Left lung (tissue), 10 donors: ENCODE results near the gene PTK7. TPM values are rescaled to one million over a fixed set of nuclear protein-coding genes. Genes with fewer than 3 reads are reported as not detected.
A peak's percentile ranks its signal among the peaks of the same experiment; 100 is the strongest.

Experiments
- ATAC-seq: fragments of 200-7000 bp; cut with Tn5 transposase; one replicate; pipeline ENCODE4 v1.9.1; 2020; ENCODE audit warnings: moderate library complexity
- DNase-seq, 4 donors: peaks; one replicate each; pipeline ENCODE4 v3.0.0-alpha.2; 2013 to 2020
- H3K27ac ChIP-seq, 2 donors: fragments of 200-600 bp; sonication (generic) in 1 of 2; one replicate each; pipeline versions ENCODE4 v1.5.0 to v1.8.0; 2020 to 2021
- H3K27me3 ChIP-seq, 2 donors: fragments of 200-600 bp; sonication (generic) in 1 of 2; one replicate each; pipeline versions ENCODE4 v1.5.0 to v1.8.0; 2020 to 2021
- H3K36me3 ChIP-seq, 2 donors: fragments of 200-600 bp; sonication (generic) in 1 of 2; one replicate each; pipeline versions ENCODE4 v1.5.0 to v1.8.0; 2020 to 2021
- H3K4me1 ChIP-seq, 2 donors: fragments of 200-600 bp; one replicate each; pipeline ENCODE4 v1.8.0; 2021
- H3K4me3 ChIP-seq, 2 donors: fragments of 200-600 bp; sonication (generic) in 1 of 2; one replicate each; pipeline versions ENCODE4 v1.5.0 to v1.8.0; 2020 to 2021; ENCODE audit warnings: mild to moderate bottlenecking in 1 of 2
- H3K9me3 ChIP-seq, 2 donors: fragments of 200-600 bp; sonication (generic) in 1 of 2; one replicate each; pipeline versions ENCODE4 v1.5.0 to v1.8.0; 2020 to 2021
- CTCF ChIP-seq, 2 donors: fragments of 200-600 bp; sonication (generic) in 1 of 2; IDR thresholded peaks; one replicate each; pipeline versions ENCODE4 v1.5.0 to v1.8.0; 2021; ENCODE audit warnings: antibody characterized with exemption in 2 of 2
- intact Hi-C, 2 donors: fragments of 100-400 bp; cut with DNase I; formaldehyde crosslinking; loops; one replicate each; pipeline versions ENCODE4 v1.11.2 to v1.14.2; 2022
- polyA plus RNA-seq, 6 donors: library from polyadenylated mRNA; unstranded; fragments of 120-200 nt; gene quantifications; one replicate each; pipeline ENCODE4 v1.2.1, GENCODE V29; 2013; ENCODE audit not compliant: insufficient read length in 6 of 6
- total RNA-seq, 2 donors: library from RNA; stranded (reverse); fragmentation: NEBNext Ultra II Directional; extraction: Animal tissue kit (Norgen Biotek cat#: 25700); gene quantifications; one replicate each; pipeline ENCODE4 v1.2.1, GENCODE V29; 2021
- donor health status: DM: no; HTN: yes; CAD: no.
- donor health status: DM: no; HTN: no; CAD: no.

PTK7 gene
- total and polyA plus RNA-seq, 8 donors, result 89.2 to 312 (median 284) TPM

DNA sequence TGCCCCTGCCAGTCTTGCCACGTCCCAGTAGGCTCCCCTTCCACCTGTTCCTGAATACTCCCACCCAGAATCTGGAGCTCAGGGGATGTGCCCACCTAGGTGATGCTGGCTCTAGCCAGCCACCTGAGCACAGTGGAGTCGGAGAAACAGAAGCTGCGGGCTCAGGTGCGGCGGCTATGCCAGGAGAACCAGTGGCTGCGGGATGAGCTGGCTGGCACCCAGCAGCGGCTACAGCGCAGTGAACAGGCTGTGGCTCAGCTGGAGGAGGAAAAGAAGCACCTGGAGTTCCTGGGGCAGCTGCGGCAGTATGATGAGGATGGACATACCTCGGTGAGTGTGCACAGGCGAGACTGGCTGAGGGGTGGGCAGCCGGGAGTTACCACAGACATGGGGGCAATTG is 13.3 kb upstream of the PTK7 start:
- Histone ChIP-seq H3K27me3 (no peaks in the 10 kb centered on the region), H3K9me3 (no peaks in the 10 kb centered on the region), H3K4me3 (no peak overlapping the region), H3K27ac (no peak overlapping the region), H3K4me1 (peaks cover 15 to 26% of the 10 kb centered on the region in 2 donors), H3K36me3 (peaks cover 0 to 28% of the 10 kb centered on the region in 2 donors)
- ATAC-seq (no peak), DNase-seq (no peak)
- no peak for TF ChIP-seq CTCF (IDR thresholded peaks at IDR 0.05)
- intact Hi-C loops, result no loop called here

- intact Hi-C loops, result loop anchor here in 1 of 2 donors (10.0 kb wide), 1 partner anchor 55 kb away; no protein-coding TSS in a partner anchor
- DNase-seq (peak in 1 of 4 donors; percentile 79), ATAC-seq (peak; percentile 76)
- peak; percentile 17 to 36 for TF ChIP-seq CTCF (IDR thresholded peaks at IDR 0.05)
- Histone ChIP-seq H3K4me3 (no peak overlapping the region), H3K27ac (no peak overlapping the region), H3K36me3 (peaks cover 0 to 29% of the 10 kb centered on the region in 2 donors), H3K27me3 (no peaks in the 10 kb centered on the region), H3K4me1 (peaks cover 0 to 4% of the 10 kb centered on the region in 2 donors), H3K9me3 (no peaks in the 10 kb centered on the region)
These were observed 6.0 kb upstream of the PTK7 start for GRCh38 chr6:43070028-43070632.

- no peak for TF ChIP-seq CTCF (IDR thresholded peaks at IDR 0.05)
- intact Hi-C loops, result loop anchor here in 1 of 2 donors (10.0 kb wide), 1 partner anchor 50 kb away; no protein-coding TSS in a partner anchor
- DNase-seq (peak in 2 of 4 donors; percentile 94 to 96), ATAC-seq (peak; percentile 37)
- H3K4me1 ChIP-seq, result peaks cover 4 to 19% of the 10 kb centered on the region in 2 donors
- H3K27ac ChIP-seq, result peak overlapping the region in 1 of 2 donors; percentile 13
- H3K36me3 ChIP-seq, result peaks cover 0 to 12% of the 10 kb centered on the region in 2 donors
- no peak overlapping the region for H3K4me3 ChIP-seq
- H3K27me3 ChIP-seq, result peaks cover 0 to 31% of the 10 kb centered on the region in 2 donors
- no peaks in the 10 kb centered on the region for H3K9me3 ChIP-seq
These were observed 1.1 kb upstream of the PTK7 start for GRCh38 chr6:43074847-43075669.

- Histone ChIP-seq H3K27ac (peak overlapping the region; percentile 69 to 72), H3K9me3 (no peaks in the 10 kb centered on the region), H3K27me3 (peaks cover 0 to 31% of the 10 kb centered on the region in 2 donors), H3K4me1 (peaks cover 4 to 19% of the 10 kb centered on the region in 2 donors), H3K36me3 (peaks cover 0 to 12% of the 10 kb centered on the region in 2 donors), H3K4me3 (peak overlapping the region; percentile 63 to 85)
- TF ChIP-seq CTCF (IDR thresholded peaks at IDR 0.05), result no peak
- ATAC-seq (peak; percentile 42), DNase-seq (peak in 2 of 4 donors; percentile 31 to 85)
- intact Hi-C loops, result loop anchor here in 1 of 2 donors (10.0 kb wide), 1 partner anchor 48 kb away; no protein-coding TSS in a partner anchor
These were observed 584 bp downstream of the PTK7 start for GRCh38 chr6:43076464-43077332.
